IPS-15b (cell line): ENCODE data around the gene NOS1.
A peak's percentile ranks its signal among the peaks of the same experiment; 100 is the strongest.
"Not testable (repeated sequence)": the region's sequence is repeated elsewhere in the genome, so short reads cannot be mapped to it uniquely, and the experiment has no call there.

Experiments used
- H3K27me3 ChIP-seq: one replicate; pipeline ENCODE4 v1.6.1; 2013; ENCODE audit warnings: low read length; ENCODE audit not compliant: control insufficient read depth, insufficient read depth
- H3K36me3 ChIP-seq: one replicate; pipeline ENCODE4 v1.6.1; 2013; ENCODE audit warnings: low read length; ENCODE audit not compliant: control insufficient read depth, insufficient read depth
- H3K4me1 ChIP-seq: one replicate; pipeline ENCODE4 v1.6.1; 2013; ENCODE audit warnings: mild to moderate bottlenecking, low read length; ENCODE audit not compliant: control insufficient read depth, insufficient read depth
- H3K4me3 ChIP-seq: one replicate; pipeline ENCODE4 v1.5.1; 2013; ENCODE audit warnings: low read depth, low read length
- H3K9ac ChIP-seq: one replicate; pipeline ENCODE4 v1.6.1; 2013; ENCODE audit warnings: low read depth, mild to moderate bottlenecking, low read length
- H3K9me3 ChIP-seq: one replicate; pipeline ENCODE4 v1.6.1; 2013; ENCODE audit warnings: mild to moderate bottlenecking, low read length; ENCODE audit not compliant: control insufficient read depth, insufficient read depth

Gene NOS1

GRCh38 chr12:117240081-117240755, 121.2 kb downstream of the NOS1 start:
- no peak overlapping the region for H3K4me3 ChIP-seq
- H3K9ac ChIP-seq = no peak overlapping the region
- H3K4me1 ChIP-seq = peaks cover 10% of the 10 kb centered on the region

GRCh38 chr12:117236456-117237001, 124.9 kb downstream of the NOS1 start:
- Histone ChIP-seq H3K9ac (no peak overlapping the region), H3K4me3 (peak overlapping the region; percentile 8), H3K4me1 (peaks cover 13% of the 10 kb centered on the region), H3K27me3 (no peaks in the 10 kb centered on the region), H3K36me3 (no peaks in the 10 kb centered on the region), H3K9me3 (no peaks in the 10 kb centered on the region)

More at GRCh38 chr12:117240081-117240755, 121.2 kb downstream of the NOS1 start:
- no peaks in the 10 kb centered on the region for H3K27me3 ChIP-seq
- H3K9me3 ChIP-seq = no peaks in the 10 kb centered on the region
- no peaks in the 10 kb centered on the region for H3K36me3 ChIP-seq

GRCh38 chr12:117235261-117235660, 126.2 kb downstream of the NOS1 start:
- Histone ChIP-seq H3K36me3 (no peaks in the 10 kb centered on the region), H3K4me3 (no peak overlapping the region)

GRCh38 chr12:117234441-117234840, 127.0 kb downstream of the NOS1 start:
- H3K9me3 ChIP-seq = no peaks in the 10 kb centered on the region
- H3K4me3 ChIP-seq = no peak overlapping the region
- no peak overlapping the region for H3K9ac ChIP-seq
- no peaks in the 10 kb centered on the region for H3K36me3 ChIP-seq
- H3K4me1 ChIP-seq = peaks cover 13% of the 10 kb centered on the region
- H3K27me3 ChIP-seq = no peaks in the 10 kb centered on the region

More at GRCh38 chr12:117235261-117235660, 126.2 kb downstream of the NOS1 start:
- no peak overlapping the region for H3K9ac ChIP-seq
- H3K9me3 ChIP-seq = no peaks in the 10 kb centered on the region
- no peaks in the 10 kb centered on the region for H3K27me3 ChIP-seq
- H3K4me1 ChIP-seq = peaks cover 13% of the 10 kb centered on the region

DNA sequence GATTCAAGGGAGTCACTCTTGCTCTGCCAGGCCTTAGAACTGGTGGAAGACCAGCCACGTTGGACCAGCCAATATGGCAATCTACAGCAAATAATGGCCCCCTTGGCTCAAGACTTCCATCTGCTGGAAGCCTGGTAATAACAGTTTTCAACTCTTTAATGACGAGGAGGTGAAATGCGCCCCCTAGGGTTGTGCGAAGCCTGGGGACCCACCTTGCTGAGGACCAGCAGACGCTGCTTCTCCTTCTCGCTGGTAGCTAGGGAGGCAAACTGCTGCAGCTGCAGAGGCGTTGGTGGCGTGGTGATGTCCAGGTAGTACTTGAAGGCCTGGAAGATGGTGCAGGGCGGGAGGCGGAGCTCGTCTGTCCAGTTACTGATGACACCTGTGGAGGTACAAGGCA, 129.7 kb downstream of the NOS1 start:
- Histone ChIP-seq H3K4me1 (peaks cover 13% of the 10 kb centered on the region), H3K27me3 (no peaks in the 10 kb centered on the region), H3K9me3 (no peaks in the 10 kb centered on the region), H3K36me3 (no peaks in the 10 kb centered on the region), H3K9ac (no peak overlapping the region), H3K4me3 (no peak overlapping the region)

- no peaks in the 10 kb centered on the region for H3K9me3 ChIP-seq
- no peak overlapping the region for H3K4me3 ChIP-seq
- no peaks in the 10 kb centered on the region for H3K36me3 ChIP-seq
- H3K27me3 ChIP-seq = no peaks in the 10 kb centered on the region
- no peak overlapping the region for H3K9ac ChIP-seq
- H3K4me1 ChIP-seq = no peaks in the 10 kb centered on the region
Observed at GRCh38 chr12:117228239-117228638, 133.2 kb downstream of the NOS1 start.

DNA sequence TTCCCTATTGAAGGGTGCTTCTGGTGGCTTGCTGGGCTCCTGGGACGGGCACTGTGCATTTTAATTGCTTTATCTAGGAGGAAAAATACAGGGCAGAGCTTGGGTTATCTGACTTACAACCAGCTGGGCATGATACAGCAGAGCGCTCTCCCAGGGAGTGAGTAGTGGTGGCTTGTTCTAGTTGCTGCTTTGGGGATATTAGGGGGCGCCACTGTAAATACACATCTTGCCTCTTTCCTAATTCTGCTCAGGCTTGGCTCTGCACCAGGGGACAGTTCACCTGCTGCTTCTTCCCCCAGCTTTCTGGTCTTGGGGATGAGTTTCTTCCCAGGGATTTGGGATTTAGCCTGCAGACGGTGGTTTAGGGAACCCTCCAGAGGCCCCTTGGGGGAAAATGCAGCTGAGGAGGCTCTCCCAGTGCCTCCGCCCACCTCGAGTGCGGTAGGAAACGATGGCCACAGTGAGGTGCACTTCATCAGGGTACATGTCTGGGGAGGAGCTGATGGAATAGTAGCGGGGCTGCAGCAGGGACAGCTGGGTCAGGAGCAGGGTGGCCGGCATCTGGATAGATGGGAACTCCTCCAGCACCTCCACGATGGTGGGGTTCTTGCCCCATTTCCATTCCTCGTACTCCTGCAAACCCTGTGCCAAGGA, 134.3 kb downstream of the NOS1 start:
- Histone ChIP-seq H3K4me1 (no peaks in the 10 kb centered on the region), H3K9ac (no peak overlapping the region), H3K27me3 (no peaks in the 10 kb centered on the region), H3K36me3 (no peaks in the 10 kb centered on the region), H3K9me3 (no peaks in the 10 kb centered on the region), H3K4me3 (no peak overlapping the region)

DNA sequence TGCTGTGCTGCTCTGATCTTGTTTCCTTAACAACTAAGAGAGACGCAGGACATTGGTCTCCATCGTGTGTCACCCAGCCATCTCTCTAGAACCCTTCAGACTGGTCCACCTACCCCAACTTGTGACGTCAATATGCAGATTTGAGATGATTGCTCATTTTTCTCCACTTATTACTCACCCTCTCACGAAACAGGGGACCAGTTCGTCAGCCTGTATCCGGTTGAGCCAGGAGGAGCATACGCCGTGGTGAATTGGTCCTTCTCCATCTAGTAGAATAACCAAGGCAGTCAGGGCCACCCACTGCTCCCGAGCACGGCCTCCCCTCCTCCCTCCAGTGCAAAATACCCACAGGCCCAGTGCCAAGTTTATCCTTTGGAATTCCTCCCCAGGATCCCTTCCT, 134.9 kb downstream of the NOS1 start:
- no peaks in the 10 kb centered on the region for H3K27me3 ChIP-seq
- H3K36me3 ChIP-seq = no peaks in the 10 kb centered on the region
- no peak overlapping the region for H3K4me3 ChIP-seq
- H3K4me1 ChIP-seq = no peaks in the 10 kb centered on the region
- H3K9me3 ChIP-seq = no peaks in the 10 kb centered on the region
- H3K9ac ChIP-seq = no peak overlapping the region

- H3K9me3 ChIP-seq = no peaks in the 10 kb centered on the region
- no peaks in the 10 kb centered on the region for H3K36me3 ChIP-seq
- H3K4me3 ChIP-seq = no peak overlapping the region
- H3K9ac ChIP-seq = no peak overlapping the region
- H3K27me3 ChIP-seq = no peaks in the 10 kb centered on the region
- no peaks in the 10 kb centered on the region for H3K4me1 ChIP-seq
Observed at GRCh38 chr12:117225179-117225578, 136.2 kb downstream of the NOS1 start.

DNA sequence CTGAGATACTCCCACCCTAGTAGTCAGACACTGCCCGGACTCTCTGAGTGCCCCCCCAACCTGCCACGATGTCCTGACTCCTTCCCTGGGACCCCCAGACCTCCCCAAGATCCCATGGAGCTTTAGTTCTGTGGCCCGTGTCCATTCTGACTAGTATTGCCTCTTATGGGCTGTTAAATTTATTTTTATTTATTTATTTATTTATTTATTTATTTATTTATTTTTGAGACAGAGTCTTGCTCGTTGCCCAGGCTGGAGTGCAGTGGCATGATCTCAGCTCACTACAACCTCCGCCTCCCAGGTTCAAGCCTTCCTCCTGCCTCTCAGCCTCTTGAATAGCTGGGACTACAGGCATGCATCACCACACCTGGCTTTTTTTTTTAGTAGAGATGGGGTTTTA, 140.5 kb downstream of the NOS1 start:
- not testable (repeated sequence) for H3K4me3 ChIP-seq

GRCh38 chr12:117218149-117218548, 143.3 kb downstream of the NOS1 start:
- Histone ChIP-seq H3K4me3 (no peak overlapping the region), H3K27me3 (no peaks in the 10 kb centered on the region), H3K9ac (no peak overlapping the region), H3K9me3 (no peaks in the 10 kb centered on the region), H3K4me1 (no peaks in the 10 kb centered on the region), H3K36me3 (no peaks in the 10 kb centered on the region)

More for the DNA sequence above, 140.5 kb downstream of the NOS1 start:
- H3K27me3 ChIP-seq, H3K4me1 ChIP-seq, H3K9me3 ChIP-seq, H3K36me3 ChIP-seq, H3K9ac ChIP-seq: not testable (repeated sequence)

DNA sequence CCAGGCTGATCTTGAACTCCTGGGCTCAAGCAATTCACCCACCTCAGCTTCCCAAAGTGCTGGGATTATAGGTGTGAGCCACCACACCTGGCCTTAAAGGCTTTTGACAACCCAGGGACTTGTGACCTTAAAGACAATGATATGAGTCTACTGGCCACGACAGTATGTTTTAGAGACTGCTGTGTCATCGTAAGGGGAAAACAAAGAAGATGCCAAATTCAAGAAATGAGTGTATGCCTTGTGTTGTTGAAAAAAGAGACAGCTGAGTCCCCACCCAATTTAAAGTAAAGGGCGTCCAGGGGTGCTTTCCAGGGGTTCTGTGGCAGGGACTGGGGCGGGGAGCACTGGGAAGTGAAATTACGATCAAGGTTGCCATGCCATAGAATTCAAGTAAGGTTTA, 144.7 kb downstream of the NOS1 start:
- Histone ChIP-seq H3K9ac (no peak overlapping the region), H3K27me3 (no peaks in the 10 kb centered on the region), H3K9me3 (no peaks in the 10 kb centered on the region), H3K4me1 (no peaks in the 10 kb centered on the region), H3K36me3 (no peaks in the 10 kb centered on the region), H3K4me3 (no peak overlapping the region)
